Endothelial cell of coronary artery (primary cell): ENCODE results near the gene RPTN. TPM values are rescaled to one million over a fixed set of nuclear protein-coding genes. Genes with fewer than 3 reads are reported as not detected.

Experiments
- total RNA-seq: library from RNA; depleted of rRNA; stranded (reverse); fragments of >200 nt; gene quantifications from 2 replicates; pipeline ENCODE4 v1.2.3, GENCODE V29; 2014

Gene RPTN, protein sequence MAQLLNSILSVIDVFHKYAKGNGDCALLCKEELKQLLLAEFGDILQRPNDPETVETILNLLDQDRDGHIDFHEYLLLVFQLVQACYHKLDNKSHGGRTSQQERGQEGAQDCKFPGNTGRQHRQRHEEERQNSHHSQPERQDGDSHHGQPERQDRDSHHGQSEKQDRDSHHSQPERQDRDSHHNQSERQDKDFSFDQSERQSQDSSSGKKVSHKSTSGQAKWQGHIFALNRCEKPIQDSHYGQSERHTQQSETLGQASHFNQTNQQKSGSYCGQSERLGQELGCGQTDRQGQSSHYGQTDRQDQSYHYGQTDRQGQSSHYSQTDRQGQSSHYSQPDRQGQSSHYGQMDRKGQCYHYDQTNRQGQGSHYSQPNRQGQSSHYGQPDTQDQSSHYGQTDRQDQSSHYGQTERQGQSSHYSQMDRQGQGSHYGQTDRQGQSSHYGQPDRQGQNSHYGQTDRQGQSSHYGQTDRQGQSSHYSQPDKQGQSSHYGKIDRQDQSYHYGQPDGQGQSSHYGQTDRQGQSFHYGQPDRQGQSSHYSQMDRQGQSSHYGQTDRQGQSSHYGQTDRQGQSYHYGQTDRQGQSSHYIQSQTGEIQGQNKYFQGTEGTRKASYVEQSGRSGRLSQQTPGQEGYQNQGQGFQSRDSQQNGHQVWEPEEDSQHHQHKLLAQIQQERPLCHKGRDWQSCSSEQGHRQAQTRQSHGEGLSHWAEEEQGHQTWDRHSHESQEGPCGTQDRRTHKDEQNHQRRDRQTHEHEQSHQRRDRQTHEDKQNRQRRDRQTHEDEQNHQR
- 0.19 TPM in 1 of 2 replicates, not detected in the other for total RNA-seq

DNA sequence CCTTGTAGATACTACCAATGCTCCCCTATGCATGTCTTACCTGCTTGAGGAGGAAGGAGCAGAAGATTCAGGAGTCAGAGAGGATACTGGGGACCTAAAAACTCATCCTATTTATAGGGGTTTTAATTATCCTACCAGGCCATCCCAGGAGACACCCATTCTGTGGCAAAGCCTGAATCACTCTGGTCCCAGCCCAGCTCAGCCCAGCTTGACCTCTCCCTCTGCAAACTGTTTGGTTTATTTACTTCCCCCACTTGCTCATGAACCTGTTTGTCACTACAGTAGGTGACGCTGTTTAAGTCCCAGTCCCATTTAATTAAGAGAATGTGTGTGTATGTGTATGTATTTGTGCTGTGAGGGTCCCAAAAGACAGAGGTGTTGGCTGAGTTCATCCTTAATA, at the start of gene RPTN:
Gene RPTN (minus strand): TSS at position 85 of the 400 bp plus-strand sequence. CDS start 1,339 bp downstream, outside the sequence.

DNA sequence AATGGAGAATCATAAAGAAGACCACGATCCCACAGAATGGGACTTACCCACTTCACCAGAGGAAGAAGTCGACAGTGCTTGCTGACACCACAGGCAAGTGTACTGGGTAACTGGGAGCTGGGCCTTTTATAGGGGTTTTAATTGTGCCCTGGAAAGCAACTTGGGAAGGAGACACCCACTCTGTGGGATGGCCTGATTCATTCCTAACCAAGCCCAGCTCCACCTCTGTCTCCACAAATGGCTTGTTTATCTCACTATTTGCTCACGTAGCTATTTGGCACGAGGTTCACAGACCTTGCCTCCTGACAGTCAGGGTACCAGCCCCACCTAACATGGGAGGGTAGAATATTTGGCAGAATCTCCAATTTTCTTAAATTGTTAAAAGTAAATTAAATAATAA, 43.7 kb downstream of the RPTN start, which contains the start of gene TCHH:
Gene TCHH (minus strand): TSS at position 101 of the 400 bp plus-strand sequence. CDS start 1,364 bp downstream, outside the sequence.

Other genes with a start within 250 kb of the RPTN start
- 7.5 and 10.9 TPM in 2 replicates for gene THEM4, start 249.7 kb downstream of the RPTN start, total RNA-seq
- gene S100A10, start 165.4 kb downstream of the RPTN start, total RNA-seq = 149 and 210 TPM in 2 replicates
- 22.0 and 31.9 TPM in 2 replicates for gene S100A11, start 122.2 kb downstream of the RPTN start, total RNA-seq
- gene TCHHL1, start 70.2 kb downstream of the RPTN start, total RNA-seq = not detected in 2 replicates
- gene TCHH, start 43.8 kb downstream of the RPTN start, total RNA-seq = under 0.01 TPM in 1 of 2 replicates, not detected in the other
- gene HRNR, start 65.0 kb upstream of the RPTN start, total RNA-seq = not detected in 2 replicates
- gene FLG, start 166.0 kb upstream of the RPTN start, total RNA-seq = not detected in 2 replicates
- gene FLG2, start 200.8 kb upstream of the RPTN start, total RNA-seq = not detected in 2 replicates